Right lobe of liver (tissue), 4 donors: ENCODE data around the gene MIP.

Experiments
- POLR2A ChIP-seq: fragments of 450-650 bp; IDR thresholded peaks from one replicate; pipeline ENCODE4 v1.6.1; 2017; ENCODE audit warnings: antibody characterized with exemption, mild to moderate bottlenecking
- TF ChIP-seq, protein P1 (sequence below), 4 donors: fragments of 200-600 bp in 3 of 4; fragments of 450-650 bp in 1 of 4; IDR thresholded peaks; one replicate each; pipeline versions ENCODE4 v1.5.1 to v1.8.0; 2016 to 2022; ENCODE audit warnings: antibody characterized with exemption in 4 of 4, mild to moderate bottlenecking in 2 of 4
- donor health status: DM: no; HTN: no; CAD: no.
- donor health status: DM: no; HTN: no; CAD: no.
- donor health status: DM: no; HTN: yes; CAD: no.

DNA sequence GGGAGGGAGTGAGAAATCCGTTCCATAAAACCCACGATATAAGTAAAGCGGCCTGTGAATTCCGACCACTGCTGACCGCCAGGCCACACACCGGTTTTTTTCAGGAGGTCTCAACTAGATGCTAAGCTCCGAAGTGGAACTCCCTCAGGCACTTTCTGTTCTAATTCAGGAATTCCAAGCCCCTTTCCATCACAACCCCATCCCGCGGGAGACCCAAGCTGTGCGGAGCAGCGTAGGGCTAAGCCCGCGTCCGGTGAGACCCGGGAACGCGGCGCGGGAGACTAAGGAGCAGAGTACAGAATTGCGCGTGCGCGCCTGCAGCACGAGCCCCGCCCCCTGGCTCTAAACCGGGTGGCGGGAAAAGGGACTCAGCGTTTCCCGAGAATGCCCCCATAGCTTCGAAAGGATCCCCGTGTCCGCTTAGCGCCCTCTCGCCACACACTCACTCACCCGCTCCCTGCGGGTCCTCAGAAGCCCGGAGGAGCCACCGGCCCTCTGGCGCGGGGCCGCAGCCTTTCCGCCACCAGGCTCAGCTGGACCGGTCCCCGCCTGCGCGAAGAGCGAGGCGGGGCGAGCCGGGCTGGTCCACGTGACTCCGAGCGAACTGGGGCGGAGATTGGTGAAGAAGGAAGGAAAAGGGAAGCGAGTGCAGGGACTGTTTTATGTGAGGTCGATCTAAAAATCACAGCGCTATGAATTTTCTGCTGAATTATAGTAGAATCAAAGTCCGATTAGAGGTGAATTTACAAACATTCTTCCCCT is 5.4 kb downstream of the MIP start, which contains the start of gene TIMELESS:
- TF ChIP-seq, protein P1, sequence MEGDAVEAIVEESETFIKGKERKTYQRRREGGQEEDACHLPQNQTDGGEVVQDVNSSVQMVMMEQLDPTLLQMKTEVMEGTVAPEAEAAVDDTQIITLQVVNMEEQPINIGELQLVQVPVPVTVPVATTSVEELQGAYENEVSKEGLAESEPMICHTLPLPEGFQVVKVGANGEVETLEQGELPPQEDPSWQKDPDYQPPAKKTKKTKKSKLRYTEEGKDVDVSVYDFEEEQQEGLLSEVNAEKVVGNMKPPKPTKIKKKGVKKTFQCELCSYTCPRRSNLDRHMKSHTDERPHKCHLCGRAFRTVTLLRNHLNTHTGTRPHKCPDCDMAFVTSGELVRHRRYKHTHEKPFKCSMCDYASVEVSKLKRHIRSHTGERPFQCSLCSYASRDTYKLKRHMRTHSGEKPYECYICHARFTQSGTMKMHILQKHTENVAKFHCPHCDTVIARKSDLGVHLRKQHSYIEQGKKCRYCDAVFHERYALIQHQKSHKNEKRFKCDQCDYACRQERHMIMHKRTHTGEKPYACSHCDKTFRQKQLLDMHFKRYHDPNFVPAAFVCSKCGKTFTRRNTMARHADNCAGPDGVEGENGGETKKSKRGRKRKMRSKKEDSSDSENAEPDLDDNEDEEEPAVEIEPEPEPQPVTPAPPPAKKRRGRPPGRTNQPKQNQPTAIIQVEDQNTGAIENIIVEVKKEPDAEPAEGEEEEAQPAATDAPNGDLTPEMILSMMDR (IDR thresholded peaks at IDR 0.05), result no peak
- peak; percentile 75 for TF ChIP-seq POLR2A
